Inflammatory macrophage (primary cell): ENCODE data around the gene PITPNM3.

Source experiments
- DNase-seq, 2 donors: peaks; one replicate each; pipeline ENCODE4 v3.0.0-alpha.2; 2020 to 2022

Gene PITPNM3

DNA sequence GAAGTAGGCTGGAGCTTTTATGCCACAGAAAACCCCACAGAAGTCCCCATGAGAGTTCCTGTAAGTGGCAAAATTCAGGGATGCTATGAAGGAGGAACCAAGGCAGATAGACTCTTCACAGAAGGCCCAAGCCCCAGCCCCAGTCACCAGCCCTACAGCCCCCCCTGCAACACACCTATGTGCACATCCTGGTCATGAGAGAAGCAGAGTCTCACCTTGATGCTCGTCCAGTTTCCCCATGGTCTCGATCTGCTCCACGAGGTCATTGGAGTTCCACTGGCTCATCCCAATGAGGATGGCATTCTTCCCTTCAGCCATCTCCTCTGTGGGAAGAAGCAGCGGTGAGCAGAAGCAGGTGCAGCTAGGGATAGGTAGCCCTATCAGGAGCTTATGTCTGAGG, 31.2 kb downstream of the PITPNM3 start:
- no peak for DNase-seq

- no peak for DNase-seq
Measured at GRCh38 chr17:6524520-6524919, 31.8 kb downstream of the PITPNM3 start.

DNA sequence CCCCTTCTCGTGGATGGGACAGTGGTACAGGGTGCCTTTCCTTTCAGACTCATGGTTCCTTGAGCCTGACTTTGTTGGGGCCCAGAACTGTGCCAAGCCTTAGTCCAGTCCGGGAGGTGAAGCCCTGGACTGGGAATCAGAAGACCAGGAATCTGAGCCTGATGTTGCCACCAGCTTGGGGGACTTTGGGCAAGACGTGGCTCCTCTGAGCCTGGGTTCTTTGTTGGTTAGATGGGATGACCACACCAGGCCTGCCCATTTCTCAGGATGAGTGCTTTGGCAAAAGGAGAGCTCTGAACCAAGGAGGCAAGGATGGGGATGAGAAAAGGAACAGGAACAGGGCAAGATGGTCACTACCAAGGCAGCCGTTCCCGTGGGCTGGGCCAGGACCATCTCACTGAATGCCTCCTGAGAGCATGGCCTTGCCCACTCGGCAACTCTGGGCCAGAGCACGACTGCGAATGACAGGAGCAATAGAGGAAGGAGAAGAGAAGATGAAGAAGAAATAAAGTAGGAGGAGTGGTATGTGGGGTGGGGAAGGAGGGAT, 32.5 kb downstream of the PITPNM3 start:
- no peak for DNase-seq

GRCh38 chr17:6523330-6523729, 33.0 kb downstream of the PITPNM3 start:
- DNase-seq = no peak

DNA sequence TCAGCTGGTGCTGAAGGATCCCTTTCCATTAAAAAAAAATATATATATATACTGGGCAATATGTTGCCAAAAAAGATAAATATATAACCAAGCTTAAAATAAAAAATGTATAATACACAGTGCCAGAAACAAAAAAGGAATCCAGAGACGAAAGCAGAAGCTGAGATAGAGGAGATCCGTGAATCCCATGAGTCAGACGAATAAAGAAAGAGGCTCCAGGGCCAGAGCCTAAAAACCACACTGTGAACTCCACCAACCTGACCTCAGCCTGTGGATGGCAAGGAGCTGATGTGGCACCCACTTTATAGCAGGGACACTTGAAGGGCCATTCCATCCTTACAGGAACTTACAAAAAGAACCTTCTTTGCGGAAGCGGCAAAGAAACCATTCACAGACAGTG, 34.8 kb downstream of the PITPNM3 start:
- DNase-seq = no peak

- DNase-seq = no peak
Measured at GRCh38 chr17:6517062-6517461, 39.3 kb downstream of the PITPNM3 start.

DNA sequence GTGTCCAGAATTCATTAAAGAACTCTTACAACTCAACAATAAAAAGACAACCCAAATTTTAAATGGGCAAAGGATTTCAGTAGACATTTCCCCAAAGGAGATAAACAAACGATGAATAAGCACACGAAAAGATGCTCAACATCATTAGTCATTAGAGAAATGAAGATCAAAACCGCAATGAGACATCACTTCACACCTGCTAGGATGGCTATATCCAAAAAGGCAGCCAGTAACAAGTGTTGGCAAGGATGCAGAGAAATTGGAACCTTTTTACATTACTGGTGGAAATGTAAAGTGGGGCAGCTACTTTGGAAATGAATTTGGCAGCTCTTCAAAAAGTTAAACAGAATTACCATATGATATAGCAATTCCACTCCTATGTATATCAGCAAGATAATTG, 42.0 kb downstream of the PITPNM3 start:
- DNase-seq = no peak

- no peak for DNase-seq
Measured at GRCh38 chr17:6512552-6512951, 43.8 kb downstream of the PITPNM3 start.

DNA sequence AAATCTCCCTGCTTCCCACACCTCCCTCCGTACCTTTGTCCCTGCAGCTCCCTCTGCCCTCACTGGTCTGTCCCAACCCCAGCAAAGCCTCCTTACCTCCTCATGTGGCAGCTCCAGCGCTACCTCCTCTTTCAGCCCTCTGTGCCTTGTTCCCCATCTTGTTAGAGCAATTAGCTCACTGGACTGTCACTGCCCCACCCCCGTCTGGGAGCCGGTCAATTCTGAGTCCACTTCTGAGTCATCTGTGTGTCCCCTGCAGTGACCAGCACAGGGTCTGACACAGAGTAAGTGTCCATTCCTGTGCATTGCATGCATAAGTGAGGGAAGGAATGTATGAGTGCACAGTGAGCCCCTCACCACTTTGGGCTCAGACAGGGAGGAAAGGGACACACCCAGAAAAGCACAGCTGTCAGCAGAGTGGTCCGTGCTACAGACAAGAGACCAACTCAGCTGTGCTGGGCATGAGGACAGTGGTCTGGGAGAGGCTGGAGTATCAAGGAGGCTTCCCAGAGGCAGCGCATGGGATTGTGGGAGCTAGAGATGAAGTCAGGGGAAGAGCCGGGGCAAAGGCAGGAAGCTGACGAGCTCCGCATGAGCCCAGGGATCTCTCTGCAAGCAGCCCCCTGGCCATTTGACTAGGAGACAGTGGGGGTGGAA, 45.9 kb downstream of the PITPNM3 start:
- DNase-seq = no peak

DNA sequence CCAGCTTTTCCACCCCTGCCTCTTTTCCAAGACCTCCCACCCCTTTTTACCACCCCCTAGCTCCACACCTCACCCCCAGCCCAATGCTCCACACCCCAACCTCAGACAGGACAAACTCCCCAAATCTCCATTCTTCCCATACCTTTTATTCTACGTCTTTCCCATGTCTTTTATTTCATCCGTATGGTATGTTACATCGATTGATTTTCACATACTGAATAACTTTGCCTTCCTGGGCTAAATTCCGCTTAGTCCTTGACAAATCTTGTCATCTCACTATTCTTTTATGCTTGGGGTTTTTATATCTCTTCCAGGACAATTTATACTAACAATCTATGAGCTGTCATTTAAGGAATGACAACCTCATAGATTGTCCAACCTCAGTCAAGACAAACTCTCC, 46.4 kb downstream of the PITPNM3 start:
- DNase-seq = no peak

DNA sequence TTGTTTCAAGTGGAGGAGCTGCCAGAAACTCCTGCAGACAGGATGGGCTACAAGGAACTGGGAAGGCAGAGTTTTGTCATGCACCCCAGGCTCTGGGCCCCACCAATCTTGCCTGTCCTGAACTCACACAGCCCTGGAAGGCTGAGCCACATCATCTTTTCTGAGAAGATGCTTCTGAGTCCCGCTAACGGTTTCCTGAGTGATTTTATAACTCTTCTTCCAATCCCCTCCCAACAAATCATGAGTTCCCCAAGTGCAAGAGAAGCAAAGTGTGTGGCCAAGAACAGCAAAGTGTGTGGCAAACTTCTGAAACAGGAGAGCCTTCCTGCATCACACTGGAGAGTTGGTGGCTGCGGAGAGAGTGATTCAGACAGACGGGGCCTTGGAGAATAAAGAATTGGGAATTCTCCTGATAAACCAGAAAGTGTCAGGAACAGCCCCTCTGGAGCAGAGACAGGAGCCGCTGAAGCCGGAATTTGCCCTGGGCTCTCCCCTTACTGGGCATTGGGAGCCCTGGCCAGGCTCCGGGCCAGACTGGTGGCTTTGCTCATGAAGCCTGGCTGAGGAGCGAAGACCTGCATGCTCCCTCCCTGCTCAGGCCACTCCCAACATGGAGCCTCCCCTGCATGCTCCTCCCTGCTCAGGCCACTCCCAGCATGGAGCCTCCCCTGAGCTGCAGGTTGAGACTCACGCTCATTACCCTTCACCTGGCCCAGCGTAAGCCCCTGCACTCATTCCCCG, 47.2 kb downstream of the PITPNM3 start:
- DNase-seq = no peak

- DNase-seq = no peak
Measured at GRCh38 chr17:6508519-6509030, 47.8 kb downstream of the PITPNM3 start.

DNA sequence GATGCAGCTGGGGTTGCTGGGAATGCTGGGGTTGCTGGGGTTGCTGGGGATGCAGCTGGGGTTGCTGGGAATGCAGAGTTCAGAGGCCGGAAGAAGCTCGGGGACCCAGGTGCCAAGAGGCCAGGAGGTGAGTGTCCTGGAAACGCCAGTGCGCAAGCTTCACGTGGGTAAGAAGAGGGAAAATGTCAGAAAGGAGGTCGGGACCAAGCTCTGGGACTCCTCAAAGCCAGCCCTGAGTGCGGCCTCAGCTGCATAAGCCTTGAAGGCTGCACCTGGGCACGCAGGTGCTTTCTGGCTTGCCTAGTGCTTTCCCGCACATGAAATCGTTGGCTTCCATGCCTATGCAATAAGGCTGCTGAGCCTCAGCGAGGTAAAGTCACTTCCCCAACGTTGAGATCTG, 48.3 kb downstream of the PITPNM3 start:
- no peak for DNase-seq

- DNase-seq = no peak
Measured at GRCh38 chr17:6507535-6507934, 48.8 kb downstream of the PITPNM3 start.

DNA sequence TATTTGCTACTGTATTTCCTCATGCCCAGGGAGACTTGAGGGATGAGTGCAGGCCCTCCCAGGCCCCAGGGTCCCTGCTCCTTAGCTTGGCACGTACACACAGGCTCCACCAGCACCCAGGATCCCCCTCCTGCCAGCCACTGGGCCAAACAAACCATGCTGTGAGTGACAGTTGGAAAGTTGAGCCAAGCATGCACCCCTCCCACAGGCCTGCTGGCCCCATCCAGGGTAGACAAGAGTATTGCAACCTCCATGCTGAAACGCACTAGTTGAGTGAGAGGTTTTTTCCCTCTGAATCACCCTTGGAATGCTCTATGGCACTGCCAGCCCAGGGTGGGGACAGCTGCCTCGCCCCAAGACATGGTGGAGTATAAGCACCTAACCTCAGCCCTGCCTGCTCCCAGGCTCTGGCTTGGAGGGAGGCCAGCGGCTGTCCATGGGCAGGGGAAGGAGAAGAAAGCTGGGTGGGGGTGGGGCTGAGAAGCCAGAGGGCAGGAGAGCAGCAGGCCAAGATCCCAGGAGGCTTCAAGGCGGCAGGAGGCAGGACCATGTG, 49.6 kb downstream of the PITPNM3 start:
- DNase-seq = no peak

DNA sequence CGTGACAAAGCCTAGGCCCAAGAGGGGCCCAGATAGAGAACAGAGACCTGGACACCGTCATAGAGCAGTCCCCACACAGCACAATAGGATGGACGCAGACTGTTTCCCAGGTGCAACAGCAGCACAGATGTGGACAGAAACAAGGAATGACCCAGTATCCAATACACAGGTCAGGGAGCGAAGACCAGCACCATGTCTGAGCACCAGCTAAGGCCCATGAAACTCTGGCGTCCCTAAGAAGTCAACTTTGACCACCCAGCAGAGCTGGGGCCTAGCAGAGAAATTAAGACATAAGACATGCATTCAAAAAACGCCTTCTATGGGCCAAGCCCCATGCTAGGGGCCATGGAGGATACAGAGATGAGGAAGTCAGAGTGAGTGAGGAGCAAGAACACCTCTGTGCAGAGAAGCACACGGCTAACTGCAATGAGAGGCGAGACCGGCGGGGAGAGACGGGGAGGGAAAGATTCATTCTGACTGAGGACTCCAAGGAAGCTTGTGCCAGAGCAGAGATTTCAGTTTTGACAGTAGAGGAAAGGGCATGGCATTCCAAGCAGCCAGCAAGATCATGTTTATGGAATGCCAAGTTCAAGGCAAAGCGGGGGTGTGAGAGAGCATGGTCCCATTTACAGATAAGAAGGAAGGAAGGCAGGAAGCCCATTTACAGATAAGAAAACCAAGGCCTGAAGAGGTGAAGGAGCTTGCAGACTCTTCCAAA, 50.8 kb downstream of the PITPNM3 start:
- no peak for DNase-seq

DNA sequence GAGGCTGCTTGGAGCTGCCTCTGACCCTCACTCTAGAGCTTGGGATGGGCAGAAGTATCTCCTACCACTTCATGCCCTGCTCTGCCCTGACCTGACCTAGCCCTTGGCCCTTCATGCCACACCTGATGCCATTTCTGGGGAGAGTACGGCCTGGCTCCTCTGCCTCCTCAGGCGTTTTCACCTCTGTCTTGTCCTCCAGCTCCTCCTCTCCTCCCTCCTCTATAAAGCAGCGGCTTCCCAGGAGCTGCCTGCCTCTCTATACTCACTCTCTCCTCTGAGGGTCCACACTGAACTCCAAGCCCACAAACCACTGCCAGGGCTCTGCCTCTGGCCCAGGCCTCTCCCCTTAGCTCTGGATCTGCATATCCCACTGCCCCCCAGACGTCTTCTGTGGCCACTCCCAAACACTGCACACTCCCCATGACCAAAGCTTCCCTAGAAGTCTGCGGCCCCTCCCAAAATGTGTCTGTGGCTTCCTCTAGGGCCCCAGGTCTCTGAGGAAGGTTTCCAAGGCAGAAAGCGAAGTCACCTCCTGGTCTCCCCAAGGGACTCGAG, 52.6 kb downstream of the PITPNM3 start:
- no peak for DNase-seq

GRCh38 chr17:6502871-6503509, 53.4 kb downstream of the PITPNM3 start:
- no peak for DNase-seq

- DNase-seq = no peak
Measured at GRCh38 chr17:6502142-6502541, 54.2 kb downstream of the PITPNM3 start.

DNA sequence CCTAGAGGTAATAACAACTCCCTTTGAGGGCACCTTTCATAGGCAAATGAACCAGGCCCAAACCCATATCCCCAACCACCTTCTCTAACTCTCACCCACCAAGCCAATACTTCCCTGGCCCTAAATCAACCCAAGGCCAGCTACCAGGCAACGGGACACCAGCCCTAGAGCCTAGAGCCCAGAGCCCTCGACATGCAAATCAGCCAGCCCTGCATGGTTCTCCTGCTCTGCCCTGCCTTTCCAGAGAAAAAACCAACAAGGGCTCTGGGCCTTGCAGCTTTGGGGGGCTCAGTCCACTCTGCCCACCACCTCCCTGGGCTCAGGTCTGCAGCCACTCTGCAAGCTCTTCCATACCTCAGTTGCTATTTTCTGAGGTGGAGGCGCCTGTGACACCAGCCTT, 55.0 kb downstream of the PITPNM3 start:
- no peak for DNase-seq

DNA sequence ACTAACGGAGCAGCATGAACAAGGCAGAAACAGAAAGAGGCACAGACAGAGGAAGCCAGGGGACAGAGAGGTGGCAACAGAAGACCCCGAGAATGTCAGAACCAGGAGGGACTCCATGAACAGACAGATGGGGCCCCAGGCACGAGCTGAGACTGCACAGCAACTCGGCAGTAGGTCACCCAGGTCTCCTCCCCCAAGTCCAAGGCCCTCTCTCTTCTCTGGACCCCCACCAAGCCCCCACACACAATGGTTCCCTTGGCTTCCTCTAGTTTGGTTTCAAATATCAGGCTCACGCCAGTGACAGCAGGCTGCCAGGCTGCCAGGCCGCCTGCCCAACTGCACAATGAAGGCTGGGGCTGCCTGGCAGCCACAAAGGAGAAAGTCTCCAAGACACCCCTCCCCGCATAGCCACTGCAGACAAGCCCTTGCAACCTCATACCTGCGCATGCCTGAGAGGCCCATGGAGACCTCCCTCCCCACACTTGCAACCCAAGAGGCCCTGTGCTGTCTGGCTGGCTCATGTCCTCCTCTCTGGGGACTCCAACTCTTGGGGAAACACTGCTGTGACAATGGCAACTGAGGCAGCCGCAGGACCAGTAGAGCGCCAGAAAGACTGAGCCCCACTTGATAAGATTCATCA, 57.3 kb downstream of the PITPNM3 start:
- DNase-seq = no peak

DNA sequence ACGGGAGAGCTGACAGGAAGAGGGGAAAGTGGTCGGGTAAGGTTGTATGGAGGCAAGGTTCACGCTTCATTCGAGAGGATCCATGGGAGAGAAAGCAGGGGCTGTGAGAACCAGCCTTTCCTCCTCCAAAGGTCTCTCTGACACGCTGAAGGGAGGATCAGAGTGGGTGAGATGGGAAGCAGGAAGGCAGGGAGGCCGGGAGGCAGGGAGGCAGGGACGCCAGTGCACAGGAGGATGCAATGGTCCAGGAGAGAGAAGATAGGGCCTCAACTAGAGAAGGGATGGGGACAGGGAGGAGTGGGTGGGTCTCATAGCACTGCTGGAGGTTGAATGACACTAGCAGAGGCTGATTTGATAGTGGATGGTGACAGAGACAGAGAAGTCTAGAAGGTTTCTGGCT, 58.0 kb downstream of the PITPNM3 start:
- DNase-seq = no peak
